HG03432 (cell line): ENCODE results near the gene RRP8.

Experiments
- ATAC-seq: cut with Tn5 transposase; IDR thresholded peaks from one replicate; pipeline ENCODE4 v1.9.1; 2021; ENCODE audit warnings: mild to moderate bottlenecking, moderate library complexity; ENCODE audit not compliant: unreplicated experiment

Gene RRP8

DNA sequence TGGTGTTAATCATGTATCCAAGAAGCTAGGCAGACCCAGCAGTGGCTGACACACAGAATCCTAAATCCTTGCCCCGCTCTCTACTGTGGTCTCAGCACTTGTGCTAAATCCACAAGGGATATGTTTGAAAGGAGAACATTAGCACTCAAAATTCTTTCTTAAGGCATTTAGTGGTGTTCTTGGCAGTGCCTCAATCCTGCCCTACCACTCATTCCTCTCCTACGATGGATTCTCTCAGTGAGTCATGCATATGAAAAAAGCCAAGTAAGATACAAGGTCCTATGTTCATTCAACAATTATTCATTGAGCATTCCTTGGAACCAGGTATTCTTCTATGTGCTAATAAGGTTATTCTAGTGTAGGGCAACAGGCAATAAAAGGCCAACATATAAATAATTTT lies 31.2 kb downstream of the RRP8 start:
- no peak for ATAC-seq

DNA sequence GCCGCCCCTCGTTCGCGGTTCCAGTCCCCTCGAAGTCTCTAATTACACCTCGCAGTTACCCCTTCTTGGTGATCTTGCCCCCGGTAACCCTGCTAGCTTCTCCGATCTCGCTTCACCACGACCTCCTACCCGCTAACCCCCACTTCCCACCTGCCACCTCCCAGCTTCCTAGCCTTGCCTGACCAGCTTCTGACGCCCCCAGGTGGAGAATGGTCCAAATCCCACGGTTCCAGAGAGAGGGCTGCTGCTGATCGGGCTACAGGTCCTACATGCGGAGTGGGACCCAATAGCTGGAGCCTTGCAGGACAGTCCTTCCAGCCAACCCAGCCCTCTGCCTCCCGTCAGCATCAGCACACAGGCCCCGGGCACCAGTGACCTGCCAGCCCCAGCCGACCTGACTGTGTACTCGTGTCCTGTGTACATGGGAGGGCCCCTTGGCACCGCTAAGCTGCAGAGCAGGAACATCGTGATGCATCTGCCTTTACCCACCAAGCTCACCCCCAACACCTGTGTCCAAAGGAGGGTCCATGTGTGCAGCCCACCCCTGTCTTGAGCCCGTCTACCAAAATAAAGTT lies 31.9 kb downstream of the RRP8 start:
- no peak for ATAC-seq

DNA sequence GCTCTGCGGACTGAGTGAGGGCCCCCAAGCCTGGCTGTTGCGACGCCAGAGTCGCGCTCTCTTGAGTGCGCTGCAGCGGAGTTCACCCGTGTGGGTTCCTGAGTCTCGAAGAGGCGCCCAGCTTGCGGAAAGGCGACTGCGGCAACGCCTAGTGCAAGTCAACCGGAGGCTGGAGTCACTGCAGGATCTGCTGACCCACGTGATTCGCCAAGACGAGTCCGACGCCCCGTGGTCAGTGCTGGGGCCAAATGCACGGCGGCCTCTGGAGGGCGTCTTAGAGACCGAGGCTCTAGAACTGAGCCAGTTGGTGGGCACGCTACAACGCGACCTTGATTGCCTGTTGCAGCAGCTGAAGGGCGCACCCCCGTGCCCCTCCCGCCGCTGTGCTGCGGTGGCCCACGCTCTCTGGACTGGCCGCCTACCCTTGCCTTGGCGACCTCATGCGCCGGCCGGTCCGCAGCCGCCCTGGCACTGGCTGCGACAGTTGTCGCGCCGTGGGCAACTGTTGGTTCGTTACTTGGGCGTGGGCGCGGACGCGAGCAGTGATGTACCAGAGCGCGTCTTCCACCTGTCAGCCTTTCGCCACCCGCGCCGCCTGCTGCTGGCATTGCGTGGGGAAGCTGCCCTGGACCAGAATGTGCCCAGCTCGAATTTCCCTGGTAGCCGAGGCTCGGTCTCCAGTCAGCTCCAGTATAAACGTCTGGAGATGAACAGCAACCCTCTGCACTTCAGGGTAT lies 32.6 kb downstream of the RRP8 start:
- no peak for ATAC-seq

DNA sequence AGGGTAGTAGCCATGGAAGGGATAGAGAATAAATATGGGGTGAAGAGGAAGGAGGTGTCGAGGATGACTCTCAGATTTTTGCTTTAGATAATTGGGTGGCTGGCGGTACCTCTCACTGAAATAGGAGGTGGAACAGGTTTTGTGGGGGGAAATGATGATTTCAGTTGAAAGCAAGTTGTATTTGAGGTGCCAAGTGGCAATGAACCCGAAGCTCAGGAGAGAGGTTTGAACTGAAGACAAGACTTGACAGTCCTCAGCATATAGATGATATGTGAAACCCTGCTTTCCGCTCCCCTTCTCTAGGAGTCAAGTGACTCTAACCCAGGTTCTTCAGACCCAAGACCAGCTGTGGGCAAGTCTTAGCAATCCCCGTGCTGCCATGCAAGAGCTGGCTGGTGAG lies 33.7 kb downstream of the RRP8 start:
- no peak for ATAC-seq

DNA sequence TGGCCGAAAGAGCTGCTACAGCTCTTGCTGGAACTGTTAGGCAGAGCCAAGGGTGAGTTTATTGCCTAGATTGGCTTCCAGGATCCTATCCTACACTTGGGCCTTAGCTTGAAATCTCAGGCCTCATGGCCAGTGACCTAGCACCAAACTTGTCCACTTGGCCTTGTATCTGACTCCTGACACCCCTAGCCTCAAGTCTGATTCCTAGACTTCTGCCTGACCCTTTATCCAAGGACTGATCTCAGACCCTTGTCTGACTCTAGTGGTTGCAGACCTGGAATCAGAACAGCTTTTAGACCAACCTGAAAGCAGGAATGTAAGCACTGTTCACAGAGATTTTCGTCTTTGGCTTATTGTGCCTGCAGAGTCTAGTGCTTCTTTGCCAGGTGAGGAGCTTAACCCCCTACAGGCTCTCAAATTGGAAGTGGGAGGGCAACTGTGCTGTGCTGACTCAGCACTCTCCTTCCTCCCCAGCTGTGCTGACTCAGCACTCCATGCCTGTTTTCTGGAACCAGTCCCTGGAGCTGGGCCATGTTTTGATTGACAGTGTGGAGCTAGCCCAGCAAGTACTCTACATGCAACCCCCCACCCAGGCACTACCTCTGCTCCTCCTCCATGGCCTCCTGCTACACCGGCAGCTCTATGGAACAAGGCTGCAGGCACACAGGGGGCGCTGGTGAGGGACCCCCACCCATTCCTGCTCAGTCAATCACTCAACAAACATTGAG lies 35.1 kb downstream of the RRP8 start:
- ATAC-seq, result no peak

DNA sequence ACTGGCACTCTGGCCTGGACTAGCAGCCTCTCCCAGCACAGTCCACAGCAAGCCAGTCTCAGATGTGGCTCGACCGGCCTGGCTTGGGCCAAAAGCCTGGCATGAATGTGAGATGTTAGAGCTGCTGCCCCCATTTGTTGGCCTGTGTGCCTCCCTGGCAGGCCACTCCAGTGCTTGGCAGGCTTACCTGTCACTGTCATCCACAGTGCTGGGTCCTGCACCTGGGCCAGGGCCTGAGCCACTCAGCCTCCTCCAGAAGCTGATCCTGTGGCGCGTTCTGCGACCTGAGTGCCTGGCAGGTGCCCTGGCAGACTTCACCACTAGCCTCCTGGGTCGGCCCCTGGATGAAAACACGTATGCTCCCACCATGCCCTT lies 36.1 kb downstream of the RRP8 start:
- ATAC-seq, result no peak

DNA sequence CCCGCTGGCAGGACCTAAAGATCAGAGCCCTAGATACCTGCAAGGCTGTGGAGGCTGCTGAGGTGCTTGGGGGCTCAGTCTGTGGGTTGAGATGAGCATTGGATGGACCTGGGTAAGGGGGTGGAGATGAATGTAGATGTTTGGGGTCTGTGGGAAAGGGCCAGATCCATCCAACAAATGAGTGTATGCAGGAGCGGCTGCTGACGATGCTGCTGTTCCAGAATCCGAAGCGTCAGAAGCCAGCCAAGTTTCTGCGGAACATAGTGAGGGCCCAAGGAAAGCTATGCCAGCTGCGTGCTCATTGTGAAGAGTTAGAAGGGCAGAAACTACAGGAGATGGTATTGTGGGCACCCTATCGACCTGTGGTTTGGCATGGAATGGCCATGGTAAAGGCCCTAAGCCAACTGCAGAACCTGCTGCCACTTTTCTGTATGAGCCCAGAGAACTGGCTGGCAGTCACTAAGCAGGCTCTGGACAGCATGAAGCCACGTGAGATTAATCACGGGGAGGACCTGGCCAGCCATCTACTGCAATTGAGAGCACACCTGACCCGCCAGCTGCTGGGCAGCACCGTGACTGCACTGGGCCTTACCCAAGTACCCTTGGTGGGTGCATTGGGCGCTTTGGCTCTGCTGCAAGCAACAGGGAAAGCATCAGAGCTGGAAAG lies 36.6 kb downstream of the RRP8 start:
- no peak for ATAC-seq

DNA sequence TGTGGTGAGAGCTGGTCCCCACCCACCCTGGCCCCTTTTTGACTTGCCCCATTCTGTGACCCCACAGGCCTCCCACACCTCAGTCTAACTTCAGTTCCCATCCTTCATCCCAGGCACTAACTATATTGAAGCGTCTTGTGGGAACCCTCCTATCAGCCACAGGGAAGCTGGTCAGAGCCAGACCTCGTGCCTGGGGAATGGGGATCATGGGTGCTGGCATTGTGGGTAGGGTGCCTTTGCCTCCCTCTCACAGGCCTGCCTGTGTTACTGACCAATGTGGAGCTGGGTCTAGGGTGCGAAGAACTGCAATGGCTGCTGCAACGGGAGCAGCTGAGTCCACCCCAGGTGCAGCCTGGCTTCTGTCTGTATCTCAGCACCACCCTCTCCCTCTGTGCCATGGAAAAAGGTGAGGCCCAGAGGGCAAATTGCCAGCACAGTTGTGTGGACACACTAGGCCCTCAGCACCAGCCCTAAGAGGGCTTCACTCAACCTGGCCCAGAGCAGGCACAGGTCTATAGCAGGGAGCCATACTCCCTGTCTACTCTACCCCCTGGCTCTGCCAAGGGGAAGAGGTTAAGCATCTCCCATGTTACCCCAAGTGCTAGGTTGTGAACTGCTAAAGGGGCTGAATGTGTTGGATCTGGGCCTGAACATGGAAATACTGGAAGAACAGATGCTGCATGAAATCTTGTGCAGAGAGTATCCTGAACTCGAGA lies 37.3 kb downstream of the RRP8 start:
- ATAC-seq, result no peak

DNA sequence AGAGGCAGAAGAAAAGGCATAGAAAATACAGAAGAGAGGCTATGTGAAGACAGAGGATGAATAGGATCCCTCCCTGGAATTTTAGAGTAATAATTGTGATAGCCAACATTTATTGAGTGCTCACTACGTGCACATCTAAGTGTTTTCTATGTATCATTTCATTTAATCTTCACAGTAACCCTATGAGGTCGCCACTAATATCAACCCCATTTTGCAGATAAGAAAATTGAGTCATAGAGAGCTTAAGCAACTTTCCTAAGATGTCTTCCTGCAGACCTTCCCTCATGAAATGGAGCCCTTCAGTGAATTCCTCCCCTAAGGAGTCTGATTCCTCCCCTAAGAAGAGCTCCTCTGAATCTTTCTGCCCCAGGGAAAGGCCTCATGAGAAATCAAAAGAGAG lies 38.1 kb downstream of the RRP8 start:
- no peak for ATAC-seq

DNA sequence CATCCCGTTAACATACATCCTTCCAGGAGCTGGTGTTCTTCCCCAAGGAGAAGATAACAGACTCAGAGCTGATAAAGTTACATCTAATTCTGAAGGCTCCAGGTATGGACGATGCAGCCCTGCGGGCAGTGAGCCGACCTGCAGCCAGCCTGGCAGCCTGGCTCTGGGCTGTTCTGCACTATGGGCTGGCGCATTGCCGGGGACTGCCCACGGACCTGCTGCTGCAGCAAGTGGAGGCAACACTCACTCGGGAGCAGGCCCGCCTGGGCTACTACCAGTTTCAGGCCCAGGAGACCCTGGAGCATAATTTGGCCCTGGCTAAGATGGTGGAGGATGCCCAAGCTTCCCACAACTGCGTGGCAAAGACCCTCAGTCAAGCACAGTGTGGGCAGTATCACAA lies 39.7 kb downstream of the RRP8 start:
- ATAC-seq, result no peak

DNA sequence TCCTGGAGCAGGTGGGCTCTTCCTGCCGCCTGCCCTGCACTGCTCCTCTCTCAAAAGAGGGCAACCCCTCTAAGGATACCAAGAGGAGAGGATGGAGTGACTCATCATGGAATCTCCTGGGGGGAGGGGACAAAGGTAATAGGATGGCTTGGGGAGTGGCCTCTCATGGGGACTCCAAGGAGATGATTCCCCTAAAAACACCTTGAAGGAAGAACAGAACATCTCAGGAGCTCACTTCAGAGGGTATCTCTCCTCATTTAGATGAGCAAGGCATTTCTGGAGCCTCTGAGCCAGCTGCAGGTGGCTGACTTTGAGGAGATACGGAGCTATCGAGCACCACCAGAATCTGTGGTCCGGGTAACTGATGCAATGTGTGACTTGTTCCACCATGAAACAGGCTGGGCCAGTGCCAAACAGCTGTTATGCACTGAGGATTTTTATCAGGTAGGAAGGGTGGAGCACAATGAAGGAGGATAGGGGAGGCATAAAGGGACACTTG lies 40.2 kb downstream of the RRP8 start:
- no peak for ATAC-seq

DNA sequence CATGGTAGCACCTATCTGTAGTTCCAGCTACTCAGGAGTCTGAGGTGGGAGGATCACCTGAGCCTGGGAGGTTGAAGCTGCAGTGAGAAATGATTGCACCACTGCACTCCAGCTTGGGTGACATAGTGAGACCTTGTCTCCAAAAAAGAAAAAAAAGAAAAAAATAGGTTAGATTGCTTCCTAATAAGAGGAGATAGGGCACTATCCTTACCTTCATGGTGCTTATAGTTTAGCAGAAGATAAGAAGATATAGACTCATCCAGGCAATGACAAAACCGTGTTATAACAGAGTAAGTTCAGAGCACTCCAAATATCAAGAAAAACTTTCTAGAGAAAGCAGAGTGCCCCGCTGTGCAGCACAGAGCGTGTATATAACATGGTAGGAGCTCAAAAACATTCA lies 42.1 kb downstream of the RRP8 start:
- ATAC-seq, result no peak

DNA sequence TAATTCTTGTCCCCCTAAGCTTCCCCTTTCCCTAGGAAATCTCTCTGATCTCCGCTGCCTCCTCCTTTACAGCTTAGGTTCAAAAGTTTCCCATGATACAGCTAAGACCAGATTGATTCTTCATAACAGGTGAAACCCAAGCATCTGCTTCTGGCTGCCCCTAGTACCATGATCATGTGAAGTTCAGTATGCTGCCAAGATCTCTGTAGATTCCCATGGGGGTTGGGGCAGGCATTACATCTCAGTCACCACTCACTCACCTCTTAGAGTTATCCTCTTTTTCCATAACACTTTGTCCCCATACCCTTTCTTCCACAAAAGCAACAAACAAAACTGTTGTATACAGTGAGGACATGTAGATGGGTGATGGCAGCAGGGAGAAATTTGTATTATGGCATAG lies 44.0 kb downstream of the RRP8 start:
- no peak for ATAC-seq

DNA sequence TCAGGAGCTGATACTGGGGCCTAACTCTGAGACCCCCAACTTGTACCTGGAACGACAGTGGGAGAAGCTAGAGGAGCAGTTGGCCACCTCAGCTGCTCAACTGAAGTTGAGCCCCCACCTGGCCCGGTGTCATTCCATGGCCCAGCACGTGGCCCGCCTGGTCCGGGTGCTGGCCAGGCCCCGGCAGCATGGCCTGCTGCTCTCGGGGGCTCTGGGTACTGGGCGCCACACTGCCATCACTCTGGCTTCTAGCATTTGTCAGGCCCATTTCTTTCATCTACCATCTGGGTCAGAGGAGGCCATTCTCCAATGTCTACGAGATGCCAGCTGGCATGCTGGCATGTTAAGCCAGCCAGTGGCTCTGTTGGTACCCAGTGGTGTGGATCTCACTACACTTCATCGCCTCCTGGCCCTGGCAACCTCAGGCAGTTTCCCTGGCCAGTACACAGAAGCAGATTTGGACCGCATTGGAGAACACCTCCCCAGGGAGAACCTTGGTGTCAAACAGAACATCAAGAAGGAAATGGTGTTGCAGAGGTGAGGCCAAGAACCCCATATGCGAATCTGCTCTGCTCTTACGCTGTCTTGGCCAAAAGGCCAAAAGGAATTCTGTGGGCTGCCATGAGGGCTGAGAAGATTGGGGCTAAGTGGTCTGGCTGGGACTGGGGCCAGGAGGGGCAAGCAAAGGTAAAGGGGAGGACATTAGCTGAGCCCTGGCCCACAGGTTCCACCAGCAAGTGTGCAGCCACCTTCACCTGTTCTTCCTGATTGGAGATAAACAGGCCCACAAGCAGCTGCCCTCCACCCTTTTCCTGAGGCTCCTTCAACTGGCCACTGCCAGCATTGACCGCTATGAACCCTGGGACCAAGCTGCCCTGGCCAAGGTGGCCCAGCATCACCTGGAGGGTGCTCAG lies 45.4 kb downstream of the RRP8 start:
- no peak for ATAC-seq

DNA sequence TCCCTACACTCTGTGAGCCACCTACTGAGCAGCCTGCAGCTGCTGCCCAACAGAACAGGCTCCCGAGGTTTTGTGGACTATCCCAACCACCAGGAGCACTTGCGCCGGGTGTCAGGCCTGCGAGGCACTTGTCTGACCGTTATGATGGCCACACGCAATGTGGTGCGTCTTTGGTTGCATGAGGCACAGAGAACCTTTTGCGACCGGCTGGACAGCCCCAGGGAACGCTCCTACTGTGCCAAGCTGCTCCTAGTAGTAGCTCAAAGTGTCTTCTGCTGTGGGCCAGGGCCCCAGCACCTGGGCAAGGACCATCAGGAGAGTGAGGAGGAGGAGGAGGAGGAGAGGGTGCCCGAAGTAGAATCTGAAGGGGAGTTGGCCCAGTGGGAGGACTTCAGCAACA lies 46.4 kb downstream of the RRP8 start:
- ATAC-seq, result no peak

DNA sequence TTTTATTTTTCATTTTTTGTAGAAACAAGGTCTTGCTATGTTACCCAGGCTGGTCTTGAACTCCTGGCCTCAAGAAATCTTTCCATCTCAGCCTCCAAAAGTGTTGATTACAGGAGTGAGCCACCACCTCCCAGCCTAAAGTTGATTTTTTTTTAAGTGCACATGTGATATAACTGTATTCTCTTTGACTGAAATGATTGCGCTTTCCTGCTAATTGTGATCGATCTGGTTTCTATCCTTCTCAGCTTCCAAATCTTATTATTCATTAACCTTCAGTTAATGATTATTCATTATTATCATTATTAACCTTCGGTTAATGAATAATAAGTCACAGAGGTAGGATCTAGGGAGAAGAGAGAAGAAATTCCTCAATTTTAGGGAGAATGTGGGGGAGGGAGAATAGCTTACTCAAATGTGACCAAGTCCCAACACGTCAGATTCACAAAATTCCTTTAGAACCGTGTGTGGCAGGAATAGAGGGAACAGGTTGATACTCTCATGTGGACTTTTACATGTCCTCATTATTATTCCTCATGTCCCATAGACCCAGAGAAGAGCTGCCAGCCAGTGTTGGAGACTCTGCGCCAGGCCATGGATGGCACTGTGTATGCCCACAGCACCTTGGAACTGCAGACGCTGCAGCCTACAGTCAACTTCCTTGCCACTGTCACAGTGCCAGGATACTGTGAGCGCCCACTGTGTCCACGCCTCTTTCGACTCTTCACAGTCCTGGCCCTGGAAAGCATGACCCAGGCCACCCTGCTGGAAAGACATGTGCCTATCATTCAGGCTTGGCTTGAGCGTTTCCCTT lies 47.1 kb downstream of the RRP8 start:
- no peak for ATAC-seq

DNA sequence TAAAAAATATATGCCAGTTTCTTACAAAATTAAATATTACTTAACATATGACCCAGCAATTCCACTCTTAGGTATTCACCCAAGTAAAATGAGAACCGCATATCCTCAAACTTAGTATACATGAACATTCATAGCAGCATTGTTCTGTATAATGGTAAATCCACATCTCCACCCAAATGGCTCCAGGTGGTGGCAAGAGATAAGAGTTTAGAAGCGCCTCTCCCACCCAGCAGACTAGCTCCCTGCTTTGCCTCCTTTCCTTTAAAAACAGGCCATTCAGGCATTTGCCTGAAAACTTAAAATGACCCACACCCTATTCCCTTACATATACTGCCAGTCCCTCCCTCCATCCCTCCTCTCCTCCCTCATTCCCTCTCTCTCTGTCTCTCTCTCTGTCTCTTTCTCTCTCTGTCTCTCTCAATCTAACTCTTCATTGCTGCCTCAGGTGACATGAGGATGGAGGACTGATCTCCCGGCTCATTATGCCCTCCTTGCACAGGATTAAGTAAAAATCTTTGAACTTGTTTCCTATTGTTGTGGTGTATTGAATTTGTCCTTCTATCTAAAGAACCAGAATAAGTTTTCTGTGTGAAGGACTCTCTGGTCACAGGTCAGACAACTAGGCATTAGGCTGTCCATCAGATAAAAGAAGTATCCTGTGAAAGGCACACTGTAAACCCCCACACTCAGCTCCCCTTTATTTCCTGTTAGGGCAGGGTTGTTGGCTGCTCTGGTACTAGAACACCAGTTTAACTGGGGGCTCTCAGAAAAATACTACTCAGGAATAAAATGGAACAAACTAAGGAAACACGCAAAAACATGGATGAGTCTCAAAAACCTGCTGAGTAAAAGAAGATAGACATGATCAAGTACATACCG lies 48.3 kb downstream of the RRP8 start:
- no peak for ATAC-seq

DNA sequence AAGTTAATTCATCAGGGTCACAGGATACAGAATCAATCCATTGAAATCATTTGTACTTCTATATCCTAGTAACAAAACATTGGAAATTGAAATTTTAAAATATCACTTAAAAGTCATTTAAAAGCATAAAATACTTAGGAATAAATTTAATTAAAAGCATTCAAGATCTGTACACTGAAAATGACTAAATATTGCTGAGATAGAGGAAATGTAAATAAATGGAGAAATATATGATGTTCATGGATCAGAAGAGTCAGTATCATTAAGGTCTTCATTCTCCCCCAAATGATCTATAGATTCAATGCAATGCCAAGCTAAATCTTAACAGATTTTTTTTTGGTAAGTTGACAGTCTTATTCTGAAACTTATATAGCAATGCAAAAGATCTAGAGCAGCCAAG lies 49.8 kb downstream of the RRP8 start:
- no peak for ATAC-seq
